HG02973 (cell line): ENCODE data around the gene LRRD1.
"Not testable (repeated sequence)": the region's sequence is repeated elsewhere in the genome, so short reads cannot be mapped to it uniquely, and the experiment has no call there.

Experiments used
- ATAC-seq: cut with Tn5 transposase; IDR thresholded peaks from one replicate; pipeline ENCODE4 v1.9.1; 2021; ENCODE audit warnings: moderate library complexity; ENCODE audit not compliant: unreplicated experiment

LRRD1 gene

DNA sequence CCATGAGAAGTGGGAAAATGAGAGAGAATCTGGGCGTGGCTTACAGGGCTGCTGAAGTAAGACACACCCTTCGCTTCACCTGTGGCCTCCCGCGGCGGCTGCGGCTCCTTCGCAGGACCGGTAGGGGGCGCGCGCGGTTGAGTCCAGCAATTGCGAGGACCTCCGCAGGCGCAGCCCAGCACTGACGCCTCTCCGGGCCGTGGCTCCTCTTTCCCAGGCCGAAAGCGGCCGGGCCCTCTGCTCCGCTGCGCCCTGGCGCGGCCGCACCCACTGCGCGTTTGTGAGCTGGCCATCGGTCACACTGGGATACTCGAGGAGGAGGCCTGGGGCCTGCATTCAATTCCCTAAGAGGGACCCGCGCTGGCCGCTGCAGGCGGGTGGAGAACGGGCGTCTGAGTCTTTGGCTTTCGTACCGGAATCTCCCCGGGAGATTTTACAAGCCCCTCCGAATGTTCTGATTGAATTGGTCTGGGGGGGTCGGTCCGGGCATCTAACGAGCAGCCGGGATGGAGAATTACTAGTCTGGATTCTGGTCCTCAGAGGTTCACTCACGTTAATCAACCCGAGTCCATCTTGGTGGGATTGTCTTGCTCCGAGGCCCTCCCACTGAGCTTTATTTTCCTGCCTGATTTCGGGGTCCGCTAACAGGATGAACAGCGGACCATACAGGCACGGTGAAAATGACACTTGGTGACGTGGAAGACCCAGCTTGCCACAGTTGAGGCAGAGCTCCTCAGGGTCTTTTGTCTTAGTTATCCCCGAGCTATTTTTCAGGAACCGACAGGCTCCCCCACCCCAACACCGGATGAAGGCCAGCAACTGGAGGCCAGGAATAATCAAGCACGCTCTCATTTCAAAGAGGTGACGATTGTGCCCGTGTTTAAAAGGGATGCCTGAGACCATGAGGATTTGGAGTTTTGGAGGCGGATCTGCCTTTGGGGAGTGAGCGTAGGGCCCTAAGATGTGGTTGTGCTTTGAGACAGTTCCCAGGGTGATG is at the start of gene LRRD1:
Gene LRRD1, minus strand, starts transcription at position 215 of the 997 bp plus-strand sequence. CDS start 13,940 bp downstream, outside the sequence.
- peak; percentile 98 for ATAC-seq

DNA sequence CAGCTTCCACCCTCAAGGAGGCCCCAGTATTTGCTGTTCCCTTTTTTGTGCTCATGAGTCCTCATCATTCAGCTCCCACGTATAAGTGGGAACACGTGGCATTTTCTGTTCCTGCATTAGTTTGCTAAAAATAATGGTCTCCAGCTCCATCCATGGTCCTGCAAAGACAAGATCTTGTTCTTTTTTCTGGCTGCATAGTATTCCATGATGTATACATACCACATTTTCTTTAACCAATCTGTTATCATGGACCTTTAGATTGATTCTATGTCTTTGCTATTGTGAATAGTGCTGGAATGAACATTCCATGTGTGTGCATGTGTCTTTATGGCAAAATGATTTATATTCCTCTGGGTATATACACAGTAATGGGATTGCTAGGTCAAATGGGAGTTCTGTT is 49.8 kb upstream of the LRRD1 start:
- no peak for ATAC-seq

DNA sequence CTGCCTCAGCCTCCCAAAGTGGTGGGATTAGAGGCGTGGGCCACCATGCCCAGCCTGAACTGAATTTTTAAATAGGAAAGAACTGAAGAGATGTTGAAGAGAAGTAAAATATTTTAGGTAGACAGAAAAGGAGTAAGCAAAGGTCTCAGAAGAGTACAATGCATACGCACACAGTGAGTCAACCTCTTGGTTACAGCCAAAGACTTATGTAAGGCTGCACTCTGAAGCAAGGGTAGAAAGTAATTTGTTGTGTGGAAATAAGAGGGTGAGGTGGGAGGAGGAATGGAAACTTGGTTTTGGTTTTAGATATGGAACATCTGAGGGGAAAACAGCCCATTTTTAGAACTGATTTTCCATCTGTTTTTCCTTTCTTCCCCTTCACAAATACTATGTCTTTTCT is 49.2 kb upstream of the LRRD1 start:
- no peak for ATAC-seq

DNA sequence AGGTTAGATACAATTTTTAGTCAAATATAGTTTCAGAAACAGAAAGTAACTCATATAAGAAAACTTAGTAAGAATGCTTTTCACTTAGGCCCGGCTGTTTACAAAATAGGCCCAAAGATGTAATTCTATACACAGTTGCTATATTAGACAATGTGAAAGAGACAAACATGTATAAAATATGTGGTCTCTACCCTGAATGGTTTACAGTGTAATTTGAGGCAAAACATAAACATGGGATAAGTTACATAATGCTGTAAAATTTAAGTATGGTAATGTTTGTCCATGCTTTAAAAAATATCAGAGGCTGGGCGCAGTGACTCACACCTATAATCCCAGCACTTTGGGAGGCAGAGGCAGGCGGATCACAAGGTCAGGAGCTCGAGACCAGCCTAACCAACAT is 48.0 kb upstream of the LRRD1 start:
- no peak for ATAC-seq

DNA sequence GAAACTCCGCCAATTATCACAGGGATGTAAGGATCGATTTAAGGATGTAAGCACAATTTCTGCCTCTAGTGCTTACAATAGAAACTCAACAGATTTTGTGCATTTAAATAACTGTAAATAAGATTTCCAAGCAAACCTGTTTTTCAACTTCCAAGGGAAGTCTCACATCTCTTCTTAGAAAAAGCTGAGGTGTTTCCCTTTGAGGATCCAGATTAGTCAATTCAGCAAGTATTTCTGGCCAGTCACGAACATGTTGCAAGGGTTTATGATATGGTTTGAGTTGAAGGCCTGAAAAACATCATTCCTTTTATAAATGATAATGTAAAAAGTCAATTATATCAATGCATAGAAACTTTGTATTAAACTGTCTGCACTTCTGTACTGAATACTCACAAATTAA is 42.8 kb upstream of the LRRD1 start:
- no peak for ATAC-seq

DNA sequence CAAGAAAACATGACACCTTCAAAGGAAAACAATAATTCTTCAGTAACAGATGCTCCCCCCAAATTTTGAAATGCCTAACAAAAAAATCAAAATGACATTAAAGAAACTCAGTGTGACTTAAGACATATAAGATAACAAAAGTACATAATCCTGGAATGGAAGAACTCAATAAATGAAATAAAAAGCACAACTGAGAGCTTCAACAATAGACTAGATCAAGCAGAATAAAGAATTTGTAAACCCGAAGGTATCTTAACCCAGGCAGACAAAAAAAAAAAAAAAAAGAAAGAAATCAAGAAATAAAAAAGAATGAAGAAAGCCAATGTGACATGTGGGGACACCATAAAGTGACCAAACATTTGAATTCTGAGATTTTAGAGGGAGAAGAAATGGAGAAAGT is 27.7 kb upstream of the LRRD1 start:
- no peak for ATAC-seq

DNA sequence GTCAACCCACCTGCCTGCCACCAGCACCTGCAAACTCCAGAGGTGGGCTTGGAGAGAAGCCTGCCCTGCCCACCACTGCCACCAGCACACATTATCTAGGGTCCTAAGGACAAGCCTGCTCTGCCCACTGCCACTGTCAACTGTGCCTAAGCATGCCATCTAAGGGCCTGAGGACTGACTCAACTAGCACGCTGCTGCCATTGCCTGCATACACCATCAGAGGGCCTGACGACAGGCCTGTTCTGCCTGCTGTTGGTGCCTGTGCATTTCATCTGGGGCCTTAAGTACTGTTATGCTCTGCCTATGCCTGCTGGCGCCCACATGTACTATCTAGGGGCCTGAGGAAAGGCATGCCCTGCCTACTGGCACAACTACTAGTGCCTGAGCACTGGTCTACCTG is 27.0 kb upstream of the LRRD1 start:
- ATAC-seq = no peak

DNA sequence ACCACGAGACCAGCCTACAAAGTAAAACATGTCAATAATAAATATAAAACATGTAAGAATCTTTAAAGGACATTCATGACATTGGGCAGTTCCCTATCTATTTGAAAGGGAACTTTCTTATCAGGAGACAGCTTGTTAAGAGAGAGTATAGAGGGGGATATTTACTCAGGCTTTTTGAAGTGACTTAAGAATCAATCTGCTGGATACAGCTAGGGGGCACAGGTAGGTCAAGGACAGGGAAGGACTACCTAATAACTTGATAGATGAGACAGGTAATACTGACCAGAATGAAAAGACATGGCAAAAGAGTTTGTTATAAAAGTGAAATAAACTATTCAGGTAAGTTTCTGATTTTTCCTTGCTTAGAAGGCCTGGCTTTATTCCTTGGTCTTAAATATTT is 21.8 kb upstream of the LRRD1 start:
- no peak for ATAC-seq

DNA sequence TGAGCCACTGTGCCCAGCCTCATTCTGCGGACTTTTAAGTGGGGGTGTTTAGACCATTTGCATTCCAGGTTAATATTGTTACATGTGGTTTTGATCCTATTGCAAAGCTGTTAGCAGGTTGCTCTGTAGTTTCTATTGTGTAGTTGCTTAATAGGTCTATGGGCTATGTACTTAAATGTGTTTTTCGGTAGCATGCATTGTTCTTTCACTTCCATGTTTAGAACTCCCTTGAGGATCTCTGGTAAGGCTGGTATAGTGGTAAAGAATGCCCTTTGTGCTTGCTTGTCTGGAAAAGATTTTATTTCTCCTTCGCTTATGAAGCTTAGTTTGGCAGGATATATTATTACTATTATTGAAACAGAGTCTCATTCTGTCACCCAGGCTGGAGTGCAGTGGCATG is 13.4 kb upstream of the LRRD1 start:
- no peak for ATAC-seq

DNA sequence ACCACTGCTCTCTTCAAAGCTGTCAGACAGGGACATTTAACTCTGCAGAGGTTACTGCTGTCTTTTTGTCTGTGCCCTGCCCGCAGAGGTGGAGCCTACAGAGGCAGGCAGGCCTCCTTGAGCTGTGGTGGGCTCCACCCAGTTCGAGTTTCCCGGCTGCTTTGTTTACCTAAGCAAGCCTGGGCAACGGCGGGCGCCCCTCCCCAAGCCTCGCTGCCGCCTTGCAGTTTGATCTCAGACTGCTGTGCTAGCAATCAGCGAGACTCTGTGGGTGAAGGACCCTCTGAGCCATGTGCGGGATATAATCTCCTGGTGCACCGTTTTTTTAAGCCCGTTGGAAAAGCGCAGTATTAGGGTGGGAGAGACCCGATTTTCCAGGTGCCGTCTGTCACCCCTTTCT is 10.3 kb upstream of the LRRD1 start:
- not testable (repeated sequence) for ATAC-seq

DNA sequence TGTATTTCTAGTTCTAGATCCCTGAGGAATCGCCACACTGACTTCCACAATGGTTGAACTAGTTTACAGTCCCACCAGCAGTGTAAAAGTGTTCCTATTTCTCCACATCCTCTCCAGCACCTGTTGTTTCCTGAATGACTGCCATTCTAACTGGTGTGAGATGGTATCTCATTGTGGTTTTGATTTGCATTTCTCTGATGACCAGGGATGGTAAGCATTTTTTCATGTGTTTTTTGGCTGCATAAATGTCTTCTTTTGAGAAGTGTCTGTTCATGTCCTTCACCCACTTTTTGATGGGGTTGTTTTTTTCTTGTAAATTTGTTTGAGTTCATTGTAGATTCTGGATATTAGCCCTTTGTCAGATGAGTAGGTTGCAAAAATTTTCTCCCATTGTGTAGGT is 5.4 kb upstream of the LRRD1 start:
- not testable (repeated sequence) for ATAC-seq

DNA sequence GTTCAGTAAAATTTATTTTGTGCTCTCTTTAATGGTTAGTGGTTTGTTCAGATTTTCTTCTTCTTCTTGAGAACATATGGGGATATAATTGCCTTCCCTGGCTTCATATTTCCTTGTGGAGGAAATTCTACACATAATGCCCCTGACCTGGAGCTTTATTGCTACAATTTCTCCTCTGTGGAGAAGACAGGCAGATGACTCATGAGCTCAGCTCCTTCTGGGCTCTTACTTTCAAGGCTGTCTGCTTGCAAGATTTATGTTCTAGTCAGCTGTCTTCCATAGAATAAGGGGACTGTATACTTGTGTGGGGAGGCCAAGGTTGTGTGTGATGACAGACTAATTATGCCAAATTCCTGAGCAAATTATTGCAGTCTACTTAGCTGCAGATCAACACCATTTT is 1.6 kb downstream of the LRRD1 start:
- ATAC-seq = no peak

DNA sequence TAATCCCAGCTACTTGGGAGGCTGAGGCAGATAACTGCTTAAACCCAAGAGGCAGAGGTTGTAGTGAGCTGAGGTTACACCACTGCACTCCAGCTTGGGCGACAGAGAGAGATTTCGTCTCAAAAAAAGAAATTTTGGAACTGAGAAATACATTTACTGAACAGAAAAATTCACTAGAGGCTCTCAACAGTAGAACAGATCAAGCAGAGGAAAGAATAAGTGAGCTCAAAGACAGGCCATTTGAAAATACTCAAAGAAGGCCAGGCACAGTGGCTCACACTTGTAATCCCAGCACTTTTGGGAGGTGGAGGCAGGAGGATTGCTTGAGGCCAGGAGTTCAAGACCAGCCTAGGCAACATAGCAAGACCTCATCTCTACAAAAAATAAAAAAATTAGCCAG is 9.4 kb downstream of the LRRD1 start:
- not testable (repeated sequence) for ATAC-seq

DNA sequence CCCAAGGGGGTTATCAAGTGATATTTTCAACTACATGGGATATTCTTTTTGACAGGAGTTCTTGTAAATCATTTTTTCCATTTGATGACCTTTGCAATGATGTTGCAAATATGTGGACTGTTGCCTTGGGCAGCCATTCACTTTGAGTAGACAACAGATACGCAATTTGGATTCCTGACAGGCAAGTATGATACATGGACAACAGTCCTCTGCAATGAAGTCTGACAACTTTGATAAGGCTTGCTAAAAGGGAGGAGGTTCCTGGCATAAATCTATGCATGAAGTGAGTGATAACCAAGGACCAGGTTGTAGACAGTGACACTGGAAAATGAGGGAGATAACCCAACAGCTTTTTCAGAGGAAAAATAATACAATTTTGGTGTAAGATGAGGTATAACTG is 17.7 kb downstream of the LRRD1 start:
- no peak for ATAC-seq

DNA sequence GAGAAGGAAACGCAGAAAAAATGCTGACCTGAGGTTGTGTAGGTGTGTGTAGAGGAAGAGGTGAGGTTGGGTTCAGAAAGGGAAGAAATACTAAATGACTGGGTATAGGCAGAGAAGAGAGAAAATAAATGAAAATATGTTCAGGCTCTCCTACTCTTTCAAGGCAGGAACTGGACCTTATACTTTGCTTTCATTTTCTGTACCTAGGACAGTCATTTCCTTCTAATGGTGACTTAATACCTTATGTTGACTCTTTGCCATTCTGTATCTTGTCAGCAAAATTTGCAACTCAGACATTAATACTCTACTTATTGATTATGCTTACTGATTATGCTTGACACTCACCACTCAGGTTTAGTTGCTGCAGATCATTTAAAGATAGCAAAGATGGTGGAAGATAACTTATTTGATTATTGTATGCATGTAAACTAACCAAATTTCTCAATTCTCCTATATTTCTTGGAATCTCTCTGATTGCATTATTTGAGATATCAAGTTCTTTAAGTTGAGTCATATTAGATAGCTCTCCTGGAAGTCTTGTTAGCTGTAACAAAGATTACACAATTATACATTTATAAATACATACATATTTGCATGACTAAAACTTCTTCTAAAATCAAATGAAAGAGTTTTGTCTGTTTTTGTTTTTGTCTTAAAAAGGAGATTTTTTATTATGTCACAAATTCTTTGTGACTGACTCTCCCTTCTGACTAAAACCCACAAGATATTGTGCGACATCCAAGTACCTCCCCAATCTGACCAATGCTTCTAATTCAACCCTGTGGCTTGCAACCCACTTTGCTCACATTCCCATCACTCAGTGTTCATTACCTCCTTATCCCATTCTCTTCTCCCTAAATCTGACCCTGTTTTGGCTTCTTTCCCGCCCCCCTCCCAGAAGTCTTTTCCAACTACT is 20.0 kb downstream of the LRRD1 start:
- ATAC-seq = peak; percentile 93

DNA sequence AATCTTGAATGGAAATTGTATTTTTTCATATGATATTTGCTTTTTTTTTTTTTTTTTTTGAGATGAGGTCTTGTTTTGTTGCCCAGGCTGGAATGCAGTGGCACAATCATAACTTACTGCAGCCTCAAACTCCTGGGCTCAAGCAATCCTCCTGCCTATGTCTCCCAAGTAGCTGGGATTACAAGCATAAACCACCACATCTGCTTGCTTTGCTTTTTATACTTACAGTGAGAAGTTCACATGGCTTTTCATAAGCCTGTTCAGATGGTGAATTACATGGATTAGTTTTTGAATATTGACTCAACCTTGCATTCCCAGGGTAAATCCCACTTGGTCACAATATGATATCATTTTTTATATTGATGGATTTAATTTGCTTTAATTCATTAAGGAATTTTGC is 22.0 kb downstream of the LRRD1 start:
- no peak for ATAC-seq

DNA sequence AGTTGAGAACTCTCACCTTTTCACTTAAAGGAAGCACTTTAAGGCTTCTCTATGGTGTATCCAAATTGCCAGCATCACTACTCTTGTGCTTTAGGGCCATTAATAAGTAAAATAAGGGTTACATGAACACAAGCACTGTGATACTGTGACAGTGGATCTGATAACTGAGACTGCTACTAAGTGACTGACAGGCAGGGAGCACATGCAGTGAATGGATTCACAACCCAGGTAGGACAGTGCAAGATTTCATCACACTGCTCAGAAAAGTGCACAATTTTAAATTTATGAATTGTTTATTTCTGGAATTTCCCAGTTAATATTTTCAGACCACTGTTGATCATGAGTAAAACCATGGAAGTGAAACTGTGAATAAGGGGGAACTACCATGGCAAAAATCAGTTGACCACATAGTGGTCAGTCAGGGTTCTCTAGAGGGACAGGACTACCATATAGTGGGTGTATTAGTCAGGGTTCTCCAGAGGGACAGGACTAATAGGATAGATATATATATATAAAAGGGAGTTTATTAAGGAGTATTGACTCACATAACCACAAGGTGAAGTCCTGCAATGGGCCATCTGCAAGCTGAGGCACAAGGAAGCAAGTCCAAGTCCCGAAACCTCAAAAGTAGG is 23.7 kb downstream of the LRRD1 start:
- ATAC-seq = no peak

DNA sequence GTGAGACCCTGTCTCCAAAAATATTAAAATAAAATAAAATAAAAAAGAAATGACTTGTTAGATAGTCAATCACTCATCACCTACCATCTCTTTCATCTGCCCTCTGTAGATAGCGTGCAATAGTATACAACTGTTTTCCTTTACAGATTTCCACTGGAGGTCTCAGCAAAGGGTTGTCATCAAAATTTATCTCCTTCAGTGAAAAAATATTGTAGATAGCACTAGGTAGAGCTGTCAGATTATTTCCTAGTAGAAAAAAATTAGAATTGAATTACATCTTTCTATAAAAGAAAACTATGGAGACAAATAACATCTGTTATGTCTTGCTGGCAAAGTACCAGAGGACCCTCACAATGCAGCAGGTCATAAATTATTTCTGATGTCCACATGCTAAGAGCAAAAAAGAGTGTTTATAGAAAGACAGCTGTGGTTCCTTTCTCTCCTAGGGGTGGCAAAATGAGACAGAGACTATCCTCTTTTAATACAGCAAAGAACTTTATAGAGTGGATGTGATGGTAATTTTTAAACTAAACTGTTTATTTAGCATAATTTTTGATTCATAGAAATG is 28.4 kb downstream of the LRRD1 start:
- ATAC-seq = no peak

DNA sequence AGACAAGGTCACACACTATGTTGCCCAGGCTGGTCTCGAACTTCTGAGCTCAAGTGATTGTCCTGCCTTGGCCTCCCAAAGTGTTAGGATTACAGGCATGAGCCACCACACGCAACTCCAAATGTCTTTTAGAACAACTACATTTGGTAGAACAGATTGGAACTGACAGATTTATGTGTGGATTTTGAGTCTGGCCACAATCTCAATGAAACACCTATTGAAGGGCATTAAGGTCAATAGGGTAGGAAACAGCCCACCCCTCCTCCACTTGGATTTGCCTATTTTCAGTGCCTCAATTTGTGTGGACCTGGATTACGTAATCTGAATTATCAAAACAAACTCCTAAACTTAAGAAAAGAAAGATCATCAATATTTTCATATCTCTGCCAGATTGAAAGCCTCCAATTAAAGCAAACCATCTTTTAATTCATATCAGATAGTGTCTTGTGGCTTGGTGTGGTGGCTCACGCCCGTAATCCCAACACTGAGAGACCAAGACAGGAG is 29.2 kb downstream of the LRRD1 start:
- no peak for ATAC-seq

DNA sequence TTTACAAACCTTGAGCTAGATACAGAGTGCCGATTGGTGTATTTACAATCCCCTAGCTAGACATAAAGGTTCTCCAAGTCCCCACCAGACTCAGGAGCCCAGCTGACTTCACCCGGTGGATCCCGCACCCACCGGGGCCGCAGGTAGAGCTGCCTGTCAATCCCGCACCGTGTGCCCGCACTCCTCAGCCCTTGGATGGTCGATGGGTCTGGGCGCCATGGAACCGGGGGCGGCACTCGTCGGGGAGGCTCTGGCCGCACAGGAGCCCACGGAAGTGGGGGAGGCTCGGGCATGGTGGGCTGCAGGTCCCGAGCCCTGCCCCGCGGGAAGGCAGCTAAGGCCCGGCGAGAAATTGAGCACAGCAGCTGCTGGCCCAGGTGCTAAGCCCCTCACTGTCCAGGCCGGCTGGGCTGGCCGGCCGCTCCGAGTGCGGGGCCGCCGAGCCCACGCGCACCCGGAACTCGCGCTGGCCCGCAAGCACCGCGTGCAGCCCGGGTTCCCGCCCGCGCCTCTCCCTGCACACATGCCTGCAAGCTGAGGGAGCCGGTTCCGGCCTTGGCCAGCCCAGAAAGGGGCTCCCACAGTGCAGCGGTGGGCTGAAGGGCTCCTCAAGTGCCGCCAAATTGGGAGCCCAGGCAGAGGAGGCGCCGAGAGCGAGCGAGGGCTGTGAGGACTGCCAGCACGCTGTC is 35.6 kb downstream of the LRRD1 start:
- ATAC-seq = not testable (repeated sequence)
